Activated T-cell treated with anti-CD3 and anti-CD28 coated beads for 1 hour (primary cell): Measurements from ENCODE around the gene KDM5C.

ENCODE experiments used
- DNase-seq: peaks from one replicate; pipeline ENCODE4 v3.0.0-alpha.2; 2020; ENCODE audit warnings: low read depth

KDM5C gene

GRCh38 chrX:53224860-53225797 lies at the start of gene KDM5C:
Gene KDM5C (minus strand): TSS chrX:53225207. CDS start chrX:53224889, 318 bp downstream.
- peak; percentile 77 for DNase-seq

GRCh38 chrX:53272808-53273337 lies 47.9 kb upstream of the KDM5C start:
- no peak for DNase-seq

- DNase-seq = no peak
Observed at GRCh38 chrX:53269536-53270107, 44.6 kb upstream of the KDM5C start.

GRCh38 chrX:53268173-53268572 lies 43.2 kb upstream of the KDM5C start:
- no peak for DNase-seq

- DNase-seq = no peak
Observed at GRCh38 chrX:53266914-53267313, 41.9 kb upstream of the KDM5C start.

GRCh38 chrX:53265771-53266574 lies 41.0 kb upstream of the KDM5C start:
- DNase-seq = no peak

- DNase-seq = no peak
Observed at GRCh38 chrX:53263597-53264094, 38.6 kb upstream of the KDM5C start.

- DNase-seq = no peak
Observed at GRCh38 chrX:53262918-53263394, 37.9 kb upstream of the KDM5C start.

- DNase-seq = no peak
Observed at GRCh38 chrX:53262189-53262917, 37.3 kb upstream of the KDM5C start.

- no peak for DNase-seq
Observed at GRCh38 chrX:53261355-53261972, 36.5 kb upstream of the KDM5C start.

GRCh38 chrX:53260836-53261235 lies 35.8 kb upstream of the KDM5C start:
- DNase-seq = no peak

GRCh38 chrX:53257670-53258423 lies 32.8 kb upstream of the KDM5C start:
- no peak for DNase-seq

GRCh38 chrX:53257166-53257565 lies 32.2 kb upstream of the KDM5C start:
- DNase-seq = no peak

- DNase-seq = no peak
Observed at GRCh38 chrX:53256446-53257041, 31.5 kb upstream of the KDM5C start.

- DNase-seq = no peak
Observed at GRCh38 chrX:53255738-53256191, 30.8 kb upstream of the KDM5C start.

GRCh38 chrX:53254570-53255461 lies 29.8 kb upstream of the KDM5C start:
- no peak for DNase-seq

GRCh38 chrX:53253293-53254020 lies 28.4 kb upstream of the KDM5C start:
- DNase-seq = no peak

GRCh38 chrX:53251307-53251706 lies 26.3 kb upstream of the KDM5C start:
- DNase-seq = no peak
